HS-5 (cell line): ENCODE results near the gene RPS26.
"Not testable (repeated sequence)": the region's sequence is repeated elsewhere in the genome, so short reads cannot be mapped to it uniquely, and the experiment has no call there.

ENCODE experiments used
- DNase-seq: peaks from one replicate; pipeline ENCODE4 v3.0.0-alpha.2; 2012; ENCODE audit warnings: low read depth

RPS26 gene

GRCh38 chr12:56041552-56042429 lies at the start of gene RPS26:
Gene RPS26 (plus strand): TSS chr12:56041918. CDS start chr12:56042167, 249 bp downstream.
- DNase-seq = peak; percentile 99

- DNase-seq = no peak
Observed at GRCh38 chr12:55993230-55993853, 48.4 kb upstream of the RPS26 start.

GRCh38 chr12:55995366-55995765 lies 46.4 kb upstream of the RPS26 start:
- no peak for DNase-seq

- no peak for DNase-seq
Observed at GRCh38 chr12:55996201-55996714, 45.5 kb upstream of the RPS26 start.

GRCh38 chr12:55996715-55997534 lies 44.8 kb upstream of the RPS26 start, which contains the start of gene SUOX:
Gene SUOX (plus strand): TSS chr12:55997276. CDS start chr12:56002222, 4,946 bp downstream.
- peak; percentile 83 for DNase-seq

- no peak for DNase-seq
Observed at GRCh38 chr12:55997535-55997859, 44.2 kb upstream of the RPS26 start.

GRCh38 chr12:55999522-55999921 lies 42.2 kb upstream of the RPS26 start:
- not testable (repeated sequence) for DNase-seq

GRCh38 chr12:55999999-56000540 lies 41.6 kb upstream of the RPS26 start:
- not testable (repeated sequence) for DNase-seq

- DNase-seq = no peak
Observed at GRCh38 chr12:56001487-56002100, 40.1 kb upstream of the RPS26 start.

- DNase-seq = not testable (repeated sequence)
Observed at GRCh38 chr12:56003376-56003775, 38.3 kb upstream of the RPS26 start.

- no peak for DNase-seq
Observed at GRCh38 chr12:56004211-56004610, 37.5 kb upstream of the RPS26 start.

GRCh38 chr12:56007564-56008559 lies 33.9 kb upstream of the RPS26 start:
- no peak for DNase-seq

GRCh38 chr12:56010111-56010570 lies 31.6 kb upstream of the RPS26 start:
- no peak for DNase-seq

GRCh38 chr12:56011509-56012090 lies 30.1 kb upstream of the RPS26 start:
- no peak for DNase-seq

- DNase-seq = no peak
Observed at GRCh38 chr12:56013482-56013881, 28.2 kb upstream of the RPS26 start.

GRCh38 chr12:56014205-56014604 lies 27.5 kb upstream of the RPS26 start:
- DNase-seq = no peak

GRCh38 chr12:56017181-56017580 lies 24.5 kb upstream of the RPS26 start:
- DNase-seq = no peak

- DNase-seq = no peak
Observed at GRCh38 chr12:56018356-56018755, 23.4 kb upstream of the RPS26 start.

- no peak for DNase-seq
Observed at GRCh38 chr12:56020423-56021184, 21.1 kb upstream of the RPS26 start, which contains the start of gene IKZF4. Gene IKZF4 (plus strand): TSS chr12:56021043. CDS start chr12:56021494, 451 bp downstream.
